PFSK-1 (cell line): ENCODE measurements around the gene MYCBPAP.

Experiments
- REST ChIP-seq, 2 experiments: IDR thresholded peaks; 2 replicates each; pipeline versions ENCODE4 v1.6.1 to v1.8.0; 2011 to 2012; ENCODE audit warnings: low read depth in 2 of 2, low read length in 2 of 2, control low read depth in 1 of 2, inconsistent platforms in 1 of 2, mild to moderate bottlenecking in 1 of 2, moderate library complexity in 1 of 2; ENCODE audit not compliant: insufficient read depth in 1 of 2
- SIN3A ChIP-seq: IDR thresholded peaks from 2 replicates; pipeline ENCODE4 v1.6.1; 2012; ENCODE audit warnings: mild to moderate bottlenecking, low read length, moderate library complexity, borderline replicate concordance; ENCODE audit not compliant: insufficient read depth
- TAF1 ChIP-seq: IDR thresholded peaks from 2 replicates; pipeline ENCODE4 v1.6.1; 2012; ENCODE audit warnings: low read length, control low read depth, borderline replicate concordance; ENCODE audit not compliant: insufficient read depth

- TF ChIP-seq REST (IDR thresholded peaks at IDR 0.05; ENCODE audit: insufficient read depth in 1 of 2, low read depth in 2 of 2, low read length in 2 of 2) (no peak), TAF1 (no peak), SIN3A (no peak)
Observed at GRCh38 chr17:50520483-50520882, 12.2 kb downstream of the MYCBPAP start.
